ENCODE results near the gene RNF133.

DNA sequence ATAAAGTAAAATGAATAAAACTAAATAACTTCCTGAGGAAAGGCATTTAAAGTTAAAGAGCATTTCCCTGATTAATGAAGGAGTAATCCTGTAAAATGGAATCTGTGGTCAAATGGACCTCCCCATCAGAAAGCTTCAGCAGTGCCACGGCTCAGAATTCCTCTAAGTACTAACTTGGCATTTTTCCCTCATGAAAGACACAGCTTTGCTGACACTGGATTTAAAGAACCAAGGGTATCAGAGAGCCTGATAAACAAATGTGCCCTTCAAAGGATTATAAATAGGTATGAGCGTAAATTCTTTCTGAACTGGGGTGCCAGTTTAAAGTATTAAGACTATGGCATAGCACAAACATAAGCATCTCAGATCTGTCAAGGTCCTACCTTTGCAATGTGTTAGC is 28.0 kb upstream of the RNF133 start:
- TF ChIP-seq, protein P1, sequence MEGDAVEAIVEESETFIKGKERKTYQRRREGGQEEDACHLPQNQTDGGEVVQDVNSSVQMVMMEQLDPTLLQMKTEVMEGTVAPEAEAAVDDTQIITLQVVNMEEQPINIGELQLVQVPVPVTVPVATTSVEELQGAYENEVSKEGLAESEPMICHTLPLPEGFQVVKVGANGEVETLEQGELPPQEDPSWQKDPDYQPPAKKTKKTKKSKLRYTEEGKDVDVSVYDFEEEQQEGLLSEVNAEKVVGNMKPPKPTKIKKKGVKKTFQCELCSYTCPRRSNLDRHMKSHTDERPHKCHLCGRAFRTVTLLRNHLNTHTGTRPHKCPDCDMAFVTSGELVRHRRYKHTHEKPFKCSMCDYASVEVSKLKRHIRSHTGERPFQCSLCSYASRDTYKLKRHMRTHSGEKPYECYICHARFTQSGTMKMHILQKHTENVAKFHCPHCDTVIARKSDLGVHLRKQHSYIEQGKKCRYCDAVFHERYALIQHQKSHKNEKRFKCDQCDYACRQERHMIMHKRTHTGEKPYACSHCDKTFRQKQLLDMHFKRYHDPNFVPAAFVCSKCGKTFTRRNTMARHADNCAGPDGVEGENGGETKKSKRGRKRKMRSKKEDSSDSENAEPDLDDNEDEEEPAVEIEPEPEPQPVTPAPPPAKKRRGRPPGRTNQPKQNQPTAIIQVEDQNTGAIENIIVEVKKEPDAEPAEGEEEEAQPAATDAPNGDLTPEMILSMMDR (IDR thresholded peaks at IDR 0.05; ENCODE audit: insufficient read depth, low read length, poor library complexity, severe bottlenecking), result no peak
- TF ChIP-seq EZH2phosphoT487 (conservative IDR thresholded peaks at IDR 0.05; ENCODE audit: low read length), result no peak
